Nephron (organoid): ENCODE results near the gene ZNF672.

Experiments used
- H3K27ac Mint-ChIP-seq, 3 experiments: 2 replicates each; pipeline ENCODE4 v1.8.0; 2020; ENCODE audit warnings: mixed read lengths in 3 of 3, mild to moderate bottlenecking in 2 of 3, moderate library complexity in 1 of 3
- H3K27me3 Mint-ChIP-seq: 2 replicates; pipeline ENCODE4 v1.8.0; 2021; ENCODE audit warnings: low read depth, mild to moderate bottlenecking, moderate library complexity, mixed read lengths
- H3K36me3 Mint-ChIP-seq: 2 replicates; pipeline ENCODE4 v1.8.0; 2020; ENCODE audit warnings: low read depth, mixed read lengths
- H3K4me1 Mint-ChIP-seq: 2 replicates; pipeline ENCODE4 v1.8.0; 2020; ENCODE audit warnings: mixed read lengths
- H3K4me3 Mint-ChIP-seq, 3 experiments: 2 replicates each; pipeline ENCODE4 v1.8.0; 2020; ENCODE audit warnings: mild to moderate bottlenecking in 3 of 3, mixed read lengths in 3 of 3, moderate library complexity in 2 of 3
- H3K9me3 Mint-ChIP-seq: 2 replicates; pipeline ENCODE4 v1.8.0; 2020; ENCODE audit warnings: mixed read lengths
- CTCF ChIP-seq, 3 experiments: fragments of 200-600 bp; sonication (generic); IDR thresholded peaks; one replicate each; pipeline ENCODE4 v1.5.0; 2021; ENCODE audit warnings: antibody characterized with exemption in 3 of 3; ENCODE audit not compliant: unreplicated experiment in 3 of 3

The ZNF672 gene

GRCh38 chr1:248851390-248851789 lies 13.4 kb downstream of the ZNF672 start:
- Mint-ChIP-seq H3K4me3 (no peak overlapping the region), H3K27ac (no peak overlapping the region), H3K36me3 (peaks cover 30% of the 10 kb centered on the region), H3K4me1 (no peaks in the 10 kb centered on the region), H3K9me3 (no peaks in the 10 kb centered on the region), H3K27me3 (no peaks in the 10 kb centered on the region)
- no peak for TF ChIP-seq CTCF (IDR thresholded peaks at IDR 0.05; ENCODE audit: unreplicated experiment in 3 of 3)

GRCh38 chr1:248852481-248853405 lies 14.7 kb downstream of the ZNF672 start:
- H3K4me1 Mint-ChIP-seq: no peaks in the 10 kb centered on the region
- H3K27me3 Mint-ChIP-seq: no peaks in the 10 kb centered on the region
- TF ChIP-seq CTCF (IDR thresholded peaks at IDR 0.05; ENCODE audit: unreplicated experiment in 3 of 3): no peak
- no peak overlapping the region for H3K4me3 Mint-ChIP-seq
- no peak overlapping the region for H3K27ac Mint-ChIP-seq
- peaks cover 25% of the 10 kb centered on the region for H3K36me3 Mint-ChIP-seq
- H3K9me3 Mint-ChIP-seq: no peaks in the 10 kb centered on the region

- peaks cover 5% of the 10 kb centered on the region for H3K4me1 Mint-ChIP-seq
- no peak for TF ChIP-seq CTCF (IDR thresholded peaks at IDR 0.05; ENCODE audit: unreplicated experiment in 3 of 3)
- H3K9me3 Mint-ChIP-seq: no peaks in the 10 kb centered on the region
- no peaks in the 10 kb centered on the region for H3K27me3 Mint-ChIP-seq
- H3K27ac Mint-ChIP-seq: no peak overlapping the region
- no peak overlapping the region for H3K4me3 Mint-ChIP-seq
- H3K36me3 Mint-ChIP-seq: peaks cover 21% of the 10 kb centered on the region
Observed at GRCh38 chr1:248853663-248854375, 15.8 kb downstream of the ZNF672 start.

GRCh38 chr1:248855580-248855979 lies 17.6 kb downstream of the ZNF672 start:
- Mint-ChIP-seq H3K27me3 (no peaks in the 10 kb centered on the region), H3K4me3 (peak overlapping the region in 1 of 3 experiments; percentile 6), H3K36me3 (peaks cover 14% of the 10 kb centered on the region), H3K9me3 (no peaks in the 10 kb centered on the region), H3K27ac (no peak overlapping the region), H3K4me1 (peaks cover 14% of the 10 kb centered on the region)
- TF ChIP-seq CTCF (IDR thresholded peaks at IDR 0.05; ENCODE audit: unreplicated experiment in 3 of 3): no peak

- TF ChIP-seq CTCF (IDR thresholded peaks at IDR 0.05; ENCODE audit: unreplicated experiment in 3 of 3): no peak
- peak overlapping the region in 1 of 3 experiments; percentile 6 for H3K4me3 Mint-ChIP-seq
- H3K36me3 Mint-ChIP-seq: peaks cover 14% of the 10 kb centered on the region
- H3K4me1 Mint-ChIP-seq: peaks cover 14% of the 10 kb centered on the region
- H3K27ac Mint-ChIP-seq: no peak overlapping the region
- no peaks in the 10 kb centered on the region for H3K9me3 Mint-ChIP-seq
- no peaks in the 10 kb centered on the region for H3K27me3 Mint-ChIP-seq
Observed at GRCh38 chr1:248856176-248856575, 18.2 kb downstream of the ZNF672 start.
